Measurements from ENCODE around the gene KIDINS220. TPM values are rescaled to one million over a fixed set of nuclear protein-coding genes. Genes with fewer than 3 reads are reported as not detected.

The KIDINS220 gene
- total RNA-seq, 1 experiment from 2014 or later, result 20.1 TPM

GRCh38 chr2:8681786-8682692 is 155.4 kb downstream of the KIDINS220 start, which contains the start of gene ID2:
Gene ID2 (plus strand): TSS chr2:8682056. CDS start chr2:8682166, 110 bp downstream.
- Histone ChIP-seq H3K27me3 (ENCODE audit: insufficient read depth, low read length) (no peaks in the 10 kb centered on the region), H3K4me1 (ENCODE audit: control insufficient read depth in 1 of 2, insufficient read depth in 2 of 2, low read length in 2 of 2) (peaks cover 10 to 64% of the 10 kb centered on the region in 2 experiments), H3K79me2 (ENCODE audit: insufficient read depth, low read length) (peaks cover 31% of the 10 kb centered on the region), H3K9me2 (ENCODE audit: insufficient read depth) (no peaks in the 10 kb centered on the region), H4K20me1 (ENCODE audit: insufficient read depth) (peaks cover 5% of the 10 kb centered on the region; the same call in 1 of the 2 replicates), H3K4me3 (replicated peaks in 1 of 2; ENCODE audit: low read depth in 1 of 2, low read length in 2 of 2) (peak within 1 kb of the TSS; percentile 79 to 80), H2AFZ (ENCODE audit: low read depth, low read length, poor library complexity, severe bottlenecking) (no peak within 1 kb of the TSS), H3K9ac (ENCODE audit: low read length) (peak within 1 kb of the TSS; percentile 76), H3K4me2 (ENCODE audit: low read length) (peak within 1 kb of the TSS; percentile 88), H3K36me3 (ENCODE audit: control insufficient read depth in 1 of 2, insufficient read depth in 2 of 2, low read length in 2 of 2) (peaks cover 2 to 11% of the 10 kb centered on the region in 2 experiments; a peak in 2 of 4 replicates), H3K9me3 (ENCODE audit: control insufficient read depth in 1 of 2, insufficient read depth in 1 of 2, low read depth in 1 of 2, low read length in 2 of 2) (no peaks in the 10 kb centered on the region), H3K27ac (ENCODE audit: low read depth, low read length) (peak within 1 kb of the TSS; percentile 97)
- no TSS peak for BruUV-seq (replicated peaks)
- ATAC-seq (peak; percentile 57), DNase-seq (ENCODE audit: low read depth, low spot score) (peak; percentile 97)
- intact Hi-C loops (cut with micrococcal nuclease), result loop anchor here (2.0 to 10.0 kb wide), 4 partner anchors 99 to 1585 kb away; no protein-coding TSS in a partner anchor
- ChIA-PET POLR2A (interaction anchor here (0.6 to 3.5 kb wide), 29 partner anchors 9 to 1255 kb away, joined by 3 to 26 read pairs (median 4); no protein-coding TSS in a partner anchor), CTCF (interaction anchor here (1.1 kb wide), 1 partner anchor 11 kb away, joined by 4 read pairs; no protein-coding TSS in a partner anchor), RAD21 (ENCODE audit: low non-redundant PET in 1 of 2, low total read pairs in 2 of 2, uncharacterized antibody in 2 of 2, unreplicated experiment in 2 of 2) (interaction anchor here (0.7 to 0.8 kb wide), 4 partner anchors 20 to 145 kb away, joined by 4 to 6 read pairs (median 4); no protein-coding TSS in a partner anchor)
- TF ChIP-seq, protein P1, sequence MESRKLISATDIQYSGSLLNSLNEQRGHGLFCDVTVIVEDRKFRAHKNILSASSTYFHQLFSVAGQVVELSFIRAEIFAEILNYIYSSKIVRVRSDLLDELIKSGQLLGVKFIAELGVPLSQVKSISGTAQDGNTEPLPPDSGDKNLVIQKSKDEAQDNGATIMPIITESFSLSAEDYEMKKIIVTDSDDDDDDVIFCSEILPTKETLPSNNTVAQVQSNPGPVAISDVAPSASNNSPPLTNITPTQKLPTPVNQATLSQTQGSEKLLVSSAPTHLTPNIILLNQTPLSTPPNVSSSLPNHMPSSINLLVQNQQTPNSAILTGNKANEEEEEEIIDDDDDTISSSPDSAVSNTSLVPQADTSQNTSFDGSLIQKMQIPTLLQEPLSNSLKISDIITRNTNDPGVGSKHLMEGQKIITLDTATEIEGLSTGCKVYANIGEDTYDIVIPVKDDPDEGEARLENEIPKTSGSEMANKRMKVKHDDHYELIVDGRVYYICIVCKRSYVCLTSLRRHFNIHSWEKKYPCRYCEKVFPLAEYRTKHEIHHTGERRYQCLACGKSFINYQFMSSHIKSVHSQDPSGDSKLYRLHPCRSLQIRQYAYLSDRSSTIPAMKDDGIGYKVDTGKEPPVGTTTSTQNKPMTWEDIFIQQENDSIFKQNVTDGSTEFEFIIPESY (IDR thresholded peaks at IDR 0.05; ENCODE audit: extremely low read depth, insufficient replicate concordance, low read length), result peak; percentile 75
- TF ChIP-seq YY1 (IDR thresholded peaks at IDR 0.05; ENCODE audit: extremely low read depth, insufficient replicate concordance, low read depth, low read length) (peak; percentile 74), POLR2A (IDR thresholded peaks at IDR 0.05; ENCODE audit: borderline replicate concordance, extremely low read depth, insufficient read depth, insufficient read length) (peak; percentile 98), POLR2AphosphoS5 (IDR thresholded peaks at IDR 0.05; ENCODE audit: low read depth, low read length) (peak; percentile 100), ZNF274 (IDR thresholded peaks at IDR 0.05; ENCODE audit: low read depth, low read length) (no peak), TCF7L2 (IDR thresholded peaks at IDR 0.05; ENCODE audit: borderline replicate concordance, extremely low read depth, insufficient read depth, insufficient read length) (peak; percentile 51)
- TF ChIP-seq, protein P2, sequence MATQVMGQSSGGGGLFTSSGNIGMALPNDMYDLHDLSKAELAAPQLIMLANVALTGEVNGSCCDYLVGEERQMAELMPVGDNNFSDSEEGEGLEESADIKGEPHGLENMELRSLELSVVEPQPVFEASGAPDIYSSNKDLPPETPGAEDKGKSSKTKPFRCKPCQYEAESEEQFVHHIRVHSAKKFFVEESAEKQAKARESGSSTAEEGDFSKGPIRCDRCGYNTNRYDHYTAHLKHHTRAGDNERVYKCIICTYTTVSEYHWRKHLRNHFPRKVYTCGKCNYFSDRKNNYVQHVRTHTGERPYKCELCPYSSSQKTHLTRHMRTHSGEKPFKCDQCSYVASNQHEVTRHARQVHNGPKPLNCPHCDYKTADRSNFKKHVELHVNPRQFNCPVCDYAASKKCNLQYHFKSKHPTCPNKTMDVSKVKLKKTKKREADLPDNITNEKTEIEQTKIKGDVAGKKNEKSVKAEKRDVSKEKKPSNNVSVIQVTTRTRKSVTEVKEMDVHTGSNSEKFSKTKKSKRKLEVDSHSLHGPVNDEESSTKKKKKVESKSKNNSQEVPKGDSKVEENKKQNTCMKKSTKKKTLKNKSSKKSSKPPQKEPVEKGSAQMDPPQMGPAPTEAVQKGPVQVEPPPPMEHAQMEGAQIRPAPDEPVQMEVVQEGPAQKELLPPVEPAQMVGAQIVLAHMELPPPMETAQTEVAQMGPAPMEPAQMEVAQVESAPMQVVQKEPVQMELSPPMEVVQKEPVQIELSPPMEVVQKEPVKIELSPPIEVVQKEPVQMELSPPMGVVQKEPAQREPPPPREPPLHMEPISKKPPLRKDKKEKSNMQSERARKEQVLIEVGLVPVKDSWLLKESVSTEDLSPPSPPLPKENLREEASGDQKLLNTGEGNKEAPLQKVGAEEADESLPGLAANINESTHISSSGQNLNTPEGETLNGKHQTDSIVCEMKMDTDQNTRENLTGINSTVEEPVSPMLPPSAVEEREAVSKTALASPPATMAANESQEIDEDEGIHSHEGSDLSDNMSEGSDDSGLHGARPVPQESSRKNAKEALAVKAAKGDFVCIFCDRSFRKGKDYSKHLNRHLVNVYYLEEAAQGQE (IDR thresholded peaks at IDR 0.05; ENCODE audit: low read depth), result no peak
